ENCODE measurements around the gene ZCCHC2. TPM values are rescaled to one million over a fixed set of nuclear protein-coding genes. Genes with fewer than 3 reads are reported as not detected.

ZCCHC2 gene
- total and polyA plus RNA-seq, 9 of the 15 experiments (the other 6 are each of a cell fraction or from before 2014, with no cell fraction given) = 1.0 to 9.2 (median 6.0) TPM

GRCh38 chr18:62522504-62523254 is at the start of gene ZCCHC2 (continued):
- TF ChIP-seq POU5F1 (IDR thresholded peaks at IDR 0.05; ENCODE audit: borderline replicate concordance, low read depth, low read length, partially characterized antibody) (no peak), ZNF212 (CRISPR knock-in tag; IDR thresholded peaks at IDR 0.05) (no peak), E2F3 (CRISPR knock-in tag; IDR thresholded peaks at IDR 0.05) (no peak), RBM39 (optimal IDR thresholded peaks at IDR 0.05; ENCODE audit: low read depth, low read length) (no peak), NUFIP1 (IDR thresholded peaks at IDR 0.05; ENCODE audit: partially characterized antibody) (no peak), ZNF280B (CRISPR knock-in tag; IDR thresholded peaks at IDR 0.05) (no peak), HDAC6 (IDR thresholded peaks at IDR 0.05; ENCODE audit: low read depth, low read length) (no peak), MECOM (CRISPR knock-in tag; IDR thresholded peaks at IDR 0.05) (no peak), FOXK2 (conservative IDR thresholded peaks at IDR 0.05 in 1 of 2, IDR thresholded peaks at IDR 0.05 in 1 of 2; ENCODE audit: low read depth in 2 of 2) (no peak; a peak in 1 of 4 replicates), FOXJ2 (tag; IDR thresholded peaks at IDR 0.05) (no peak), KHSRP (IDR thresholded peaks at IDR 0.05) (no peak), SRSF3 (IDR thresholded peaks at IDR 0.05; ENCODE audit: insufficient read depth, low read length) (no peak), FOXA1 (IDR thresholded peaks at IDR 0.05; ENCODE audit: borderline replicate concordance) (no peak), ZNF274 (IDR thresholded peaks at IDR 0.05; ENCODE audit: borderline replicate concordance, low read depth, low read length) (no peak)
- TF ChIP-seq, protein P1, sequence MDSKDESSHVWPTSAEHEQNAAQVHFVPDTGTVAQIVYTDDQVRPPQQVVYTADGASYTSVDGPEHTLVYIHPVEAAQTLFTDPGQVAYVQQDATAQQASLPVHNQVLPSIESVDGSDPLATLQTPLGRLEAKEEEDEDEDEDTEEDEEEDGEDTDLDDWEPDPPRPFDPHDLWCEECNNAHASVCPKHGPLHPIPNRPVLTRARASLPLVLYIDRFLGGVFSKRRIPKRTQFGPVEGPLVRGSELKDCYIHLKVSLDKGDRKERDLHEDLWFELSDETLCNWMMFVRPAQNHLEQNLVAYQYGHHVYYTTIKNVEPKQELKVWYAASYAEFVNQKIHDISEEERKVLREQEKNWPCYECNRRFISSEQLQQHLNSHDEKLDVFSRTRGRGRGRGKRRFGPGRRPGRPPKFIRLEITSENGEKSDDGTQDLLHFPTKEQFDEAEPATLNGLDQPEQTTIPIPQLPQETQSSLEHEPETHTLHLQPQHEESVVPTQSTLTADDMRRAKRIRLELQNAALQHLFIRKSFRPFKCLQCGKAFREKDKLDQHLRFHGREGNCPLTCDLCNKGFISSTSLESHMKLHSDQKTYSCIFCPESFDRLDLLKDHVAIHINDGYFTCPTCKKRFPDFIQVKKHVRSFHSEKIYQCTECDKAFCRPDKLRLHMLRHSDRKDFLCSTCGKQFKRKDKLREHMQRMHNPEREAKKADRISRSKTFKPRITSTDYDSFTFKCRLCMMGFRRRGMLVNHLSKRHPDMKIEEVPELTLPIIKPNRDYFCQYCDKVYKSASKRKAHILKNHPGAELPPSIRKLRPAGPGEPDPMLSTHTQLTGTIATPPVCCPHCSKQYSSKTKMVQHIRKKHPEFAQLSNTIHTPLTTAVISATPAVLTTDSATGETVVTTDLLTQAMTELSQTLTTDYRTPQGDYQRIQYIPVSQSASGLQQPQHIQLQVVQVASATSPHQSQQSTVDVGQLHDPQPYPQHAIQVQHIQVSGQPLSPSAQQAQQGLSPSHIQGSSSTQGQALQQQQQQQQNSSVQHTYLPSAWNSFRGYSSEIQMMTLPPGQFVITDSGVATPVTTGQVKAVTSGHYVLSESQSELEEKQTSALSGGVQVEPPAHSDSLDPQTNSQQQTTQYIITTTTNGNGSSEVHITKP (IDR thresholded peaks at IDR 0.05; ENCODE audit: partially characterized antibody) = peak; percentile 48
- TF ChIP-seq, protein P2, sequence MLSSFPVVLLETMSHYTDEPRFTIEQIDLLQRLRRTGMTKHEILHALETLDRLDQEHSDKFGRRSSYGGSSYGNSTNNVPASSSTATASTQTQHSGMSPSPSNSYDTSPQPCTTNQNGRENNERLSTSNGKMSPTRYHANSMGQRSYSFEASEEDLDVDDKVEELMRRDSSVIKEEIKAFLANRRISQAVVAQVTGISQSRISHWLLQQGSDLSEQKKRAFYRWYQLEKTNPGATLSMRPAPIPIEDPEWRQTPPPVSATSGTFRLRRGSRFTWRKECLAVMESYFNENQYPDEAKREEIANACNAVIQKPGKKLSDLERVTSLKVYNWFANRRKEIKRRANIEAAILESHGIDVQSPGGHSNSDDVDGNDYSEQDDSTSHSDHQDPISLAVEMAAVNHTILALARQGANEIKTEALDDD (IDR thresholded peaks at IDR 0.05) = no peak
- TF ChIP-seq, protein P3, sequence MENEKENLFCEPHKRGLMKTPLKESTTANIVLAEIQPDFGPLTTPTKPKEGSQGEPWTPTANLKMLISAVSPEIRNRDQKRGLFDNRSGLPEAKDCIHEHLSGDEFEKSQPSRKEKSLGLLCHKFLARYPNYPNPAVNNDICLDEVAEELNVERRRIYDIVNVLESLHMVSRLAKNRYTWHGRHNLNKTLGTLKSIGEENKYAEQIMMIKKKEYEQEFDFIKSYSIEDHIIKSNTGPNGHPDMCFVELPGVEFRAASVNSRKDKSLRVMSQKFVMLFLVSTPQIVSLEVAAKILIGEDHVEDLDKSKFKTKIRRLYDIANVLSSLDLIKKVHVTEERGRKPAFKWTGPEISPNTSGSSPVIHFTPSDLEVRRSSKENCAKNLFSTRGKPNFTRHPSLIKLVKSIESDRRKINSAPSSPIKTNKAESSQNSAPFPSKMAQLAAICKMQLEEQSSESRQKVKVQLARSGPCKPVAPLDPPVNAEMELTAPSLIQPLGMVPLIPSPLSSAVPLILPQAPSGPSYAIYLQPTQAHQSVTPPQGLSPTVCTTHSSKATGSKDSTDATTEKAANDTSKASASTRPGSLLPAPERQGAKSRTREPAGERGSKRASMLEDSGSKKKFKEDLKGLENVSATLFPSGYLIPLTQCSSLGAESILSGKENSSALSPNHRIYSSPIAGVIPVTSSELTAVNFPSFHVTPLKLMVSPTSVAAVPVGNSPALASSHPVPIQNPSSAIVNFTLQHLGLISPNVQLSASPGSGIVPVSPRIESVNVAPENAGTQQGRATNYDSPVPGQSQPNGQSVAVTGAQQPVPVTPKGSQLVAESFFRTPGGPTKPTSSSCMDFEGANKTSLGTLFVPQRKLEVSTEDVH (IDR thresholded peaks at IDR 0.05; ENCODE audit: low read depth, partially characterized antibody) = no peak

All from K562 (cell line).